Measurements from ENCODE around the gene DSE.
A peak's percentile ranks its signal among the peaks of the same experiment; 100 is the strongest.
"Not testable (repeated sequence)": the region's sequence is repeated elsewhere in the genome, so short reads cannot be mapped to it uniquely, and the experiment has no call there.

The DSE gene

DNA sequence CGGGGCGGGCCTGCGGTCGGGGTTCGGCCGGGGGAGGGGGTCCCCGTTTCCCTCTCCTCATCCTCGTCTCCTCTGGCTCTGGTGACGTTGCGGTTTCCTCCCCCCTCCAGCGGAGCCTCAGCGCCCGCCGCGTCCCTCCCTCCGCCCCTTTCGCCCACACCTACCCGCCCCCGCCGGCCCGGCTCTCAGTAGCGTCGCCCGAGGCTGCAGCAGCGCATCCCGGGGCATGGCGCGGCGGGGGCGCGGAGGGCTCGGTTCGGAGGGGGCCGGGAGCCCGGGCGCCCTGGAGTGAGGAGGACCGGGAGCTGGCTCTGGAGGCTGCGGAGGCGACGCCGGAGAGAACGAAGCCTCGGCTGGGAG lies at the start of gene DSE:
Gene DSE, plus strand, starts transcription at position 188 of the 360 bp plus-strand sequence. CDS start 28,304 bp downstream, outside the sequence.
- peak; percentile 54 for DNase-seq (ENCODE audit: insufficient read length, low spot score)
- peak; percentile 79 for TF ChIP-seq POLR2A (IDR thresholded peaks at IDR 0.05; ENCODE audit: low read depth, low read length)
- no peak for FAIRE-seq

DNA sequence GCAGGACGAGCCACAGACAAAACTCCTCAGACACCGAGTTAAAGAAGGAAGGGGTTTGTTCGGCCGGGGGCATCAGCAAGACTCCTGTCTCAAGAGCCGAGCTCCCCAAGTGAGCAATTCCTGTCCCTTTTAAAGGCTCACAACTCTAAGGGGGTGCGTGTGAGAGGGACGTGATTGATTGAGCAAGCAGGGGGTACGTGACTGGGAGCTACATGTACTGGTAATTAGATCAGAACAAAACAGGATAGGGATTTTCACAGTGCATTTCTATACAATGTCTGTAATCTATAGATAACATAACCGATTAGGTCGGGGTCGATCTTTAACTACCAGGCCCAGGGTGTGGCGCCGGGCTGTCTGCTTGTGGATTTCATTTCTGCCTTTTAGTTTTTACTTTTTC lies 48.8 kb upstream of the DSE start:
- not testable (repeated sequence) for FAIRE-seq; DNase-seq (ENCODE audit: insufficient read length, low spot score)

DNA sequence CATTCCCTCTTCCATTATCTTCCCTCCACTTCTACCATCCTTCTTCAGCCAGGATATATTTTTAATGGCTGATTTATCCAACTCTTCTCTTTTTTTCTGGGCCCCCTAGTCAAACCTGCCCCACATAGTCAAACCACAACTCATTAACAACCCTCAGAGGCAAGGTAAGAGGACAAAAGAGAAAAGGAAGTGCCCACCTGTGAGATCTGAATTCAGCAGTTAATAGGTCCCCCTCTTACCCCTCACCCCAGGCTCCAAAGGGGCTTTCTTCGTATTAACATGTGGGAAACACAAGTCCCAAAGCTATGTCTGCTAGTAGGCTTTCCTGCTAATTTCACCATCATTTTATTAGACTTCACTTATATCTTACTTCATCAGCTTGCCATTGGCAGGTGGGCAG lies 46.9 kb upstream of the DSE start:
- no peak for DNase-seq (ENCODE audit: insufficient read length, low spot score)
- FAIRE-seq = no peak
- TF ChIP-seq POLR2A (IDR thresholded peaks at IDR 0.05; ENCODE audit: low read depth, low read length) = no peak

GRCh38 chr6:116325634-116326132 lies 45.1 kb upstream of the DSE start:
- not testable (repeated sequence) for DNase-seq (ENCODE audit: insufficient read length, low spot score); FAIRE-seq

- TF ChIP-seq POLR2A (IDR thresholded peaks at IDR 0.05; ENCODE audit: low read depth, low read length) = no peak
- no peak for FAIRE-seq
- no peak for DNase-seq (ENCODE audit: insufficient read length, low spot score)
Observed at GRCh38 chr6:116326181-116326671, 44.5 kb upstream of the DSE start.

DNA sequence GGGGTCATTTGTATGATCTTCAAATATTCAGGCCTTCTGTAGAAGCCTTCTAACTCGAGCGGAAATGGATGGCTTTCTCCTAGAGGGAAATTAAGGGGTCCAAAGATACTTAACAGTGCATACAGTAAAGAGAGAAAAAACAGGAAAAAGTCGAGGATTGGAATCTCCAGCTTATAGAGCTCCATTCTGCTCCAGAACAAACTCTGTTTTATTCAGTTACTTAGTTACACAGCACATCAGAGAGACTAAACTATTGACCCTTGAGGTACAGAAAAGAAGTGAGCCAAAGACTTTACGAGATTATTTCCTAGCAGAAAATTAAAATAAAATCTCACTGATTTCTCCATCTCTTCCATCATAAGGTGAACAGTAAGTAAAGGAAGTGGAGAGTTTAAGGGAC lies 43.8 kb upstream of the DSE start:
- DNase-seq (ENCODE audit: insufficient read length, low spot score) (no peak), FAIRE-seq (no peak)
- TF ChIP-seq POLR2A (IDR thresholded peaks at IDR 0.05; ENCODE audit: low read depth, low read length) = no peak

GRCh38 chr6:116327803-116328527 lies 42.8 kb upstream of the DSE start:
- FAIRE-seq (no peak), DNase-seq (ENCODE audit: insufficient read length, low spot score) (no peak)

DNA sequence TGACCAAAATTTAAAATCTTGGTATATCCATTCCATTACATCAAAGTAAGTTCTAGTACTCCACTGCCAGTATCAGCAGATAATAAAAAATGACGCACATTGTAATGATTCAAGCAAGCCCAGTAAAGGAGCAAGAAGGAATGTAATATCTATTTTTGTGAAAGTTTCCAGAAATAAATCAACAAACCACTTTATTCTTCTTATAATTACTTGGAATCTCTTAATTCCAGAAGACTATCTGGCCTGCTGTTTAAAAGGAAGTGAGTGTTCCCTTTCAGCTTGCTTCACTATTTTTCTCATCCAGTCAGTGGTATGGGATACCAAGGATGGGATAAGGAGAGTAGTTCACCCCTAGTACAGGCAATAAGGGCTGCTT lies 42.2 kb upstream of the DSE start:
- TF ChIP-seq POLR2A (IDR thresholded peaks at IDR 0.05; ENCODE audit: low read depth, low read length) = no peak
- DNase-seq (ENCODE audit: insufficient read length, low spot score) (no peak), FAIRE-seq (no peak)

More at GRCh38 chr6:116327803-116328527, 42.8 kb upstream of the DSE start:
- no peak for TF ChIP-seq POLR2A (IDR thresholded peaks at IDR 0.05; ENCODE audit: low read depth, low read length)

DNA sequence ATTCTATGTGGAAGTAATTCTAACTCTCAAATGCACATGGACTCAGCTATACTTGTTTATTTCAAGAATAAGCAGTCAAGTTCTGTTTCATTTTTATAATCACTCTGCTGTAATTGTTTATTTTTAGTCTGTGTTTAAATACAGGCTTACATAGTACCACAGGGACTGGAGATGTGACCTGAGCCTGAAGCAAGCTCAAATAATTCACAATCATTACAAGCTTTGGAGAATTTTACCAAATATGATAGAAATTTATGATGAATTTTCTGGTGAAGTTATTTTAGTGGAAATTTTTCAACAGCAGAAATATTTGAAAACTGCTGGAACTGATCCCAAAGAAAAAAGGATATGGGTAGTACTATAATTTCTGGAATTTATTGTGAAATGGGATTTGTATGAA lies 41.6 kb upstream of the DSE start:
- DNase-seq (ENCODE audit: insufficient read length, low spot score) = no peak
- no peak for TF ChIP-seq POLR2A (IDR thresholded peaks at IDR 0.05; ENCODE audit: low read depth, low read length)
- no peak for FAIRE-seq

DNA sequence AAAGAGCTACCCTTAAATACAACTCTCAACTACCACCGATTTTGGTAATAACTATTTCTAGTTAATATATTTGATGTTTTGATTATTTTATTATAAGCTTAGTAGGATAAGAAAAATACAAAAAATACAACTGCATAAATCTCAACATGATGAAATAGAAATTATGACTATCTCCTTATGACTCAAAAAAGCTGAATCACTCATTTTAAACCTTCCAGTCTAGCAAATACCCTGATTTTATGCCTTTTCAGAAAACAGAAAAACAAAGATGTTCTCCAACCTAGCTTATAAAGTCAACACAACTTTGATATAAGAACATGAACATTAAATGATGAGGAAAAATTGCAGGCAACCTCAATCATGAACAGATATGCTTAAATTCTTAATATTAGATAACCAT lies 40.2 kb upstream of the DSE start:
- FAIRE-seq = no peak
- no peak for TF ChIP-seq POLR2A (IDR thresholded peaks at IDR 0.05; ENCODE audit: low read depth, low read length)
- DNase-seq (ENCODE audit: insufficient read length, low spot score) = no peak

GRCh38 chr6:116332096-116332495 lies 38.7 kb upstream of the DSE start:
- FAIRE-seq = no peak
- no peak for DNase-seq (ENCODE audit: insufficient read length, low spot score)
- TF ChIP-seq POLR2A (IDR thresholded peaks at IDR 0.05; ENCODE audit: low read depth, low read length) = no peak

GRCh38 chr6:116334638-116335409 lies 35.9 kb upstream of the DSE start:
- DNase-seq (ENCODE audit: insufficient read length, low spot score); FAIRE-seq: not testable (repeated sequence)

GRCh38 chr6:116335612-116336215 lies 35.0 kb upstream of the DSE start:
- FAIRE-seq = no peak
- no peak for DNase-seq (ENCODE audit: insufficient read length, low spot score)
- TF ChIP-seq POLR2A (IDR thresholded peaks at IDR 0.05; ENCODE audit: low read depth, low read length) = no peak

- no peak for DNase-seq (ENCODE audit: insufficient read length, low spot score)
- no peak for TF ChIP-seq POLR2A (IDR thresholded peaks at IDR 0.05; ENCODE audit: low read depth, low read length)
- FAIRE-seq = no peak
Observed at GRCh38 chr6:116338943-116339342, 31.8 kb upstream of the DSE start.

- not testable (repeated sequence) for DNase-seq (ENCODE audit: insufficient read length, low spot score); FAIRE-seq
Observed at GRCh38 chr6:116340625-116341024, 30.1 kb upstream of the DSE start.
